Hindlimb muscle (tissue), 1 donor: ENCODE data around the gene ARL6IP4. TPM values are rescaled to one million over a fixed set of nuclear protein-coding genes. Genes with fewer than 3 reads are reported as not detected.
"Not testable (repeated sequence)": the region's sequence is repeated elsewhere in the genome, so short reads cannot be mapped to it uniquely, and the experiment has no call there.

Experiments
- DNase-seq: peaks from one replicate; pipeline ENCODE4 v3.0.0-alpha.2; 2013
- polyA plus RNA-seq: library from polyadenylated mRNA; unstranded; fragments of 120-200 nt; gene quantifications from one replicate; pipeline ENCODE4 v1.2.1, GENCODE V29; 2013; ENCODE audit not compliant: insufficient read length

The ARL6IP4 gene
- polyA plus RNA-seq, 1 donor = 160 TPM

- DNase-seq = no peak
Observed at GRCh38 chr12:123013185-123014095, 33.0 kb downstream of the ARL6IP4 start.

GRCh38 chr12:123014473-123014872, 34.0 kb downstream of the ARL6IP4 start:
- DNase-seq = not testable (repeated sequence)

- DNase-seq = no peak
Observed at GRCh38 chr12:123017753-123018152, 37.3 kb downstream of the ARL6IP4 start.

GRCh38 chr12:123019841-123020138, 39.3 kb downstream of the ARL6IP4 start:
- no peak for DNase-seq

- DNase-seq = no peak
Observed at GRCh38 chr12:123021688-123022604, 41.5 kb downstream of the ARL6IP4 start.

GRCh38 chr12:123022846-123023245, 42.4 kb downstream of the ARL6IP4 start:
- DNase-seq = no peak

- no peak for DNase-seq
Observed at GRCh38 chr12:123024819-123025391, 44.4 kb downstream of the ARL6IP4 start.

- no peak for DNase-seq
Observed at GRCh38 chr12:123026094-123026853, 45.8 kb downstream of the ARL6IP4 start.

GRCh38 chr12:123027726-123028445, 47.4 kb downstream of the ARL6IP4 start:
- DNase-seq = no peak

GRCh38 chr12:123028475-123028874, 48.0 kb downstream of the ARL6IP4 start:
- no peak for DNase-seq

- DNase-seq = no peak
Observed at GRCh38 chr12:123029550-123029949, 49.1 kb downstream of the ARL6IP4 start.

GRCh38 chr12:123030686-123031085, 50.2 kb downstream of the ARL6IP4 start:
- DNase-seq = no peak

GRCh38 chr12:123031171-123031845, 50.8 kb downstream of the ARL6IP4 start:
- no peak for DNase-seq

Other genes starting within 250 kb of the ARL6IP4 start
- 0.32 TPM for gene HCAR1, start 249.8 kb upstream of the ARL6IP4 start, polyA plus RNA-seq
- gene DENR, start 227.9 kb upstream of the ARL6IP4 start, polyA plus RNA-seq = 65.1 TPM
- gene CCDC62, start 206.1 kb upstream of the ARL6IP4 start, polyA plus RNA-seq = 0.80 TPM
- gene HIP1R, start 145.2 kb upstream of the ARL6IP4 start, polyA plus RNA-seq = 8.7 TPM
- 23.0 TPM for gene VPS37B, start 84.6 kb upstream of the ARL6IP4 start, polyA plus RNA-seq
- gene ABCB9, start 14.2 kb upstream of the ARL6IP4 start, polyA plus RNA-seq = 4.3 TPM
- 10.1 TPM for gene OGFOD2, start 5.4 kb upstream of the ARL6IP4 start, polyA plus RNA-seq
- gene PITPNM2, start 170.4 kb downstream of the ARL6IP4 start, polyA plus RNA-seq = 6.0 TPM